Astrocyte (in vitro differentiated cells and primary cell): ENCODE results near the gene C2CD4C.

Experiments
- CTCF ChIP-seq: IDR thresholded peaks from 2 replicates; pipeline ENCODE4 v1.5.1; 2011; ENCODE audit warnings: low read depth, mild to moderate bottlenecking, inconsistent platforms, low read length, moderate library complexity; ENCODE audit not compliant: insufficient read depth
- EZH2 ChIP-seq: IDR thresholded peaks from 2 replicates; pipeline ENCODE4 v1.6.1; 2012; ENCODE audit warnings: mild to moderate bottlenecking, low read length, inconsistent platforms; ENCODE audit not compliant: insufficient read depth

GRCh38 chr19:419721-420515, 11.0 kb upstream of the C2CD4C start:
- TF ChIP-seq CTCF (no peak), EZH2 (no peak)
